Endothelial cell of umbilical vein (primary cell): ENCODE measurements around the gene MSL3B.
A peak's percentile ranks its signal among the peaks of the same experiment; 100 is the strongest.

Experiments used
- BruUV-seq: library from RNA; stranded (reverse); fragments of 400-500 nt; replicated peaks from 2 replicates; lab custom pipeline; 2021; lab: Mats Ljungman, UMichigan
- CTCF ChIA-PET: fragments of 300-600, 350-600 bp; sonication (Branson Sonifier 250); formaldehyde crosslinking; loops from one replicate; lab custom pipeline; 2021; ENCODE audit warnings: antibody characterized with exemption, inconsistent platforms; lab: Charles Lee
- POLR2A ChIA-PET: fragments of 300-600, 350-600 bp; sonication (Branson Sonifier 250); formaldehyde crosslinking; loops from one replicate; lab custom pipeline; 2021; ENCODE audit warnings: antibody characterized with exemption, inconsistent platforms; lab: Charles Lee
- DNase-seq: peaks from one replicate; pipeline ENCODE4 v3.0.0-alpha.2; 2011; ENCODE audit warnings: low read depth, low spot score
- FAIRE-seq: peaks from 2 replicates; lab custom pipeline; 2011; peaks lifted over from hg19 to GRCh38; lab: Jason Lieb, UNC
- H2AFZ ChIP-seq: 2 replicates; pipeline ENCODE4 v1.6.0; 2012; ENCODE audit warnings: low read depth, low read length, control low read depth, inconsistent platforms
- H3K27ac ChIP-seq: 2 replicates; pipeline ENCODE4 v1.5.1; 2011; ENCODE audit warnings: low read depth, mild to moderate bottlenecking, control low read depth, low read length, moderate library complexity; ENCODE audit not compliant: insufficient read depth
- H3K27me3 ChIP-seq, 2 experiments: 2 replicates each; pipeline versions ENCODE4 v1.6.0 to v1.6.1; 2011; ENCODE audit warnings: low read length in 2 of 2, mixed read lengths in 1 of 2; ENCODE audit not compliant: control insufficient read depth in 2 of 2, insufficient read depth in 2 of 2
- H3K36me3 ChIP-seq, 2 experiments: 2 replicates in 1 of 2; 3 replicates in 1 of 2; pipeline ENCODE4 v1.5.1; 2011; ENCODE audit warnings: low read length in 2 of 2, mild to moderate bottlenecking in 1 of 2, moderate library complexity in 1 of 2; ENCODE audit not compliant: control insufficient read depth in 2 of 2, insufficient read depth in 2 of 2; ENCODE audit errors: extremely low read depth in 1 of 2
- H3K4me1 ChIP-seq: 3 replicates; pipeline ENCODE4 v1.5.1; 2011; ENCODE audit warnings: mild to moderate bottlenecking, low read length; ENCODE audit not compliant: control insufficient read depth, insufficient read depth; ENCODE audit errors: extremely low read depth
- H3K4me2 ChIP-seq: 2 replicates; pipeline ENCODE4 v1.6.1; 2011; ENCODE audit warnings: low read length, control low read depth, mixed read lengths; ENCODE audit not compliant: insufficient read depth
- H3K4me3 ChIP-seq, 3 experiments: fragments of 200-600 bp in 1 of 3; sonication (generic), shearing (Covaris generic) in 1 of 3; replicated peaks in 1 of 3; 2 replicates each; pipeline ENCODE4 v1.5.1; 2011 to 2016; ENCODE audit warnings: control low read depth in 3 of 3, low read length in 3 of 3, mild to moderate bottlenecking in 2 of 3, inconsistent platforms in 1 of 3, low read depth in 1 of 3, moderate library complexity in 1 of 3; ENCODE audit not compliant: insufficient read depth in 1 of 3
- H3K79me2 ChIP-seq: 2 replicates; pipeline ENCODE4 v1.6.0; 2012; ENCODE audit warnings: low read length, inconsistent platforms; ENCODE audit not compliant: control insufficient read depth, insufficient read depth
- H3K9ac ChIP-seq: replicated peaks from 2 replicates; pipeline ENCODE3; 2011; ENCODE audit warnings: low read length, control low read depth; ENCODE audit not compliant: insufficient read depth; ENCODE audit errors: extremely low read depth
- H3K9me1 ChIP-seq: replicated peaks from 3 replicates; pipeline ENCODE4 v1.6.0; 2011; ENCODE audit warnings: mild to moderate bottlenecking, low read length; ENCODE audit not compliant: control insufficient read depth, insufficient read depth; ENCODE audit errors: extremely low read depth
- H3K9me3 ChIP-seq: replicated peaks from 2 replicates; pipeline ENCODE4 v1.5.1; 2012; ENCODE audit warnings: low read length, inconsistent platforms; ENCODE audit not compliant: control insufficient read depth, insufficient read depth
- H4K20me1 ChIP-seq: replicated peaks from 2 replicates; pipeline ENCODE3; 2011; ENCODE audit warnings: mild to moderate bottlenecking, low read length; ENCODE audit not compliant: control insufficient read depth, insufficient read depth; ENCODE audit errors: extremely low read depth
- EZH2 ChIP-seq: IDR thresholded peaks from 2 replicates; pipeline ENCODE4 v1.6.1; 2012; ENCODE audit warnings: borderline replicate concordance, low read depth, mild to moderate bottlenecking, moderate library complexity, low read length, inconsistent platforms; ENCODE audit not compliant: severe bottlenecking
- FOS ChIP-seq: IDR thresholded peaks from 2 replicates; pipeline ENCODE4 v1.6.1; 2011; ENCODE audit warnings: mild to moderate bottlenecking, low read length, moderate library complexity, borderline replicate concordance; ENCODE audit not compliant: insufficient read depth
- GATA2 ChIP-seq: IDR thresholded peaks from 2 replicates; pipeline ENCODE4 v1.7.0; 2011; ENCODE audit warnings: low read depth, mild to moderate bottlenecking, moderate library complexity, mixed read lengths, low read length; ENCODE audit not compliant: insufficient read length, insufficient read depth
- JUN ChIP-seq: IDR thresholded peaks from 2 replicates; pipeline ENCODE4 v1.6.1; 2011; ENCODE audit warnings: borderline replicate concordance, low read depth; ENCODE audit not compliant: insufficient read length, insufficient read depth
- MYC ChIP-seq: IDR thresholded peaks from one replicate; pipeline ENCODE4 v1.6.1; 2011; ENCODE audit warnings: mild to moderate bottlenecking, low read depth, low read length
- POLR2A ChIP-seq: IDR thresholded peaks from 2 replicates; pipeline ENCODE4 v1.6.1; 2012; ENCODE audit warnings: low read depth, mild to moderate bottlenecking, control low read depth, low read length
- POLR2AphosphoS5 ChIP-seq: IDR thresholded peaks from 2 replicates; pipeline ENCODE4 v1.6.1; 2012; ENCODE audit warnings: low read depth, mild to moderate bottlenecking, control low read depth, low read length, moderate library complexity; ENCODE audit not compliant: insufficient read depth
- dilution Hi-C: fragments of 300-500 bp; cut with MboI; formaldehyde crosslinking; loops from one replicate; pipeline ENCODE4 v1.15.0; 2019; ENCODE audit warnings: low sequenced_read_pairs; ENCODE audit not compliant: extremely low pct_ligation_motif_present
- intact Hi-C: fragments of 100-400 bp; cut with micrococcal nuclease; formaldehyde crosslinking; loops from one replicate; pipeline ENCODE4 v1.10.0; 2022
- TF ChIP-seq, protein P1 (sequence below): IDR thresholded peaks from 2 replicates; pipeline ENCODE4 v1.6.1; 2011; ENCODE audit not compliant: insufficient read depth, insufficient read length
- TF ChIP-seq, protein P2 (sequence below), 2 donors: IDR thresholded peaks; 1 replicate in 1 of 2; 2 replicates in 1 of 2; pipeline ENCODE4 v1.5.1; 2011; ENCODE audit warnings: low read length in 2 of 2, mild to moderate bottlenecking in 2 of 2, moderate library complexity in 2 of 2, control low read depth in 1 of 2, inconsistent platforms in 1 of 2, low read depth in 1 of 2; ENCODE audit not compliant: insufficient read depth in 1 of 2; ENCODE audit errors: extremely low read depth in 1 of 2

Gene MSL3B

DNA sequence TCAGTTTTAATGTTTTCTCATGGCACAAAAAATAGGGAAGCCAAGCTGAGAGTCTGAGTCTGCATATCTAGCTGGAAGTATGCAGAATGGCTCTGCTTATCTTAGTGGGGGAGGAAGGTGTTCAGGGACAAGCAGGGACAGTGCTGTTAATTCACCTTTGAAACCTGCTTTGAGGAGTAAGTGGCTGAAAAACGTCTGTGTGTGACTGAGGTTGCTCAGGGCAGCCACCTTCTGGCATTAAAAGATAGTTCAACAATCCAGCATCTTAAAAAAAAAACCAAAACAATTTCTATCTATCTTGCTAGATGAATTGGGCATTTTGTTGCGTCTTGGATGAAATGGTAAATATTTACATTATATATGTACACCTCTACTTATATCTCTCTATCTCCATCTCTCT is 46.9 kb upstream of the MSL3B start:
- CTCF ChIA-PET: interaction anchor here (0.9 kb wide), 1 partner anchor 466 kb away, joined by 4 read pairs; no protein-coding TSS in a partner anchor
- Histone ChIP-seq H3K27me3 (peaks cover 0 to 4% of the 10 kb centered on the region in 2 experiments), H4K20me1 (no peaks in the 10 kb centered on the region), H3K27ac (no peak overlapping the region), H3K36me3 (no peaks in the 10 kb centered on the region), H3K4me2 (no peak overlapping the region), H2AFZ (no peak overlapping the region), H3K4me3 (no peak overlapping the region), H3K9me3 (no peaks in the 10 kb centered on the region), H3K9me1 (no peaks in the 10 kb centered on the region), H3K4me1 (no peaks in the 10 kb centered on the region), H3K79me2 (no peaks in the 10 kb centered on the region), H3K9ac (no peak overlapping the region)
- no TSS peak for BruUV-seq
- TF ChIP-seq, protein P1, sequence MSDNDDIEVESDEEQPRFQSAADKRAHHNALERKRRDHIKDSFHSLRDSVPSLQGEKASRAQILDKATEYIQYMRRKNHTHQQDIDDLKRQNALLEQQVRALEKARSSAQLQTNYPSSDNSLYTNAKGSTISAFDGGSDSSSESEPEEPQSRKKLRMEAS: no peak
- TF ChIP-seq, protein P2, sequence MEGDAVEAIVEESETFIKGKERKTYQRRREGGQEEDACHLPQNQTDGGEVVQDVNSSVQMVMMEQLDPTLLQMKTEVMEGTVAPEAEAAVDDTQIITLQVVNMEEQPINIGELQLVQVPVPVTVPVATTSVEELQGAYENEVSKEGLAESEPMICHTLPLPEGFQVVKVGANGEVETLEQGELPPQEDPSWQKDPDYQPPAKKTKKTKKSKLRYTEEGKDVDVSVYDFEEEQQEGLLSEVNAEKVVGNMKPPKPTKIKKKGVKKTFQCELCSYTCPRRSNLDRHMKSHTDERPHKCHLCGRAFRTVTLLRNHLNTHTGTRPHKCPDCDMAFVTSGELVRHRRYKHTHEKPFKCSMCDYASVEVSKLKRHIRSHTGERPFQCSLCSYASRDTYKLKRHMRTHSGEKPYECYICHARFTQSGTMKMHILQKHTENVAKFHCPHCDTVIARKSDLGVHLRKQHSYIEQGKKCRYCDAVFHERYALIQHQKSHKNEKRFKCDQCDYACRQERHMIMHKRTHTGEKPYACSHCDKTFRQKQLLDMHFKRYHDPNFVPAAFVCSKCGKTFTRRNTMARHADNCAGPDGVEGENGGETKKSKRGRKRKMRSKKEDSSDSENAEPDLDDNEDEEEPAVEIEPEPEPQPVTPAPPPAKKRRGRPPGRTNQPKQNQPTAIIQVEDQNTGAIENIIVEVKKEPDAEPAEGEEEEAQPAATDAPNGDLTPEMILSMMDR (IDR thresholded peaks at IDR 0.05; ENCODE audit: extremely low read depth in 1 of 2, insufficient read depth in 1 of 2, low read depth in 1 of 2, low read length in 2 of 2): peak in 1 of 2 donors; percentile 7
- POLR2A ChIA-PET: no interaction called here
- DNase-seq (no peak), FAIRE-seq (no peak)
- dilution Hi-C loops (no loop called here), intact Hi-C loops (no loop called here)

DNA sequence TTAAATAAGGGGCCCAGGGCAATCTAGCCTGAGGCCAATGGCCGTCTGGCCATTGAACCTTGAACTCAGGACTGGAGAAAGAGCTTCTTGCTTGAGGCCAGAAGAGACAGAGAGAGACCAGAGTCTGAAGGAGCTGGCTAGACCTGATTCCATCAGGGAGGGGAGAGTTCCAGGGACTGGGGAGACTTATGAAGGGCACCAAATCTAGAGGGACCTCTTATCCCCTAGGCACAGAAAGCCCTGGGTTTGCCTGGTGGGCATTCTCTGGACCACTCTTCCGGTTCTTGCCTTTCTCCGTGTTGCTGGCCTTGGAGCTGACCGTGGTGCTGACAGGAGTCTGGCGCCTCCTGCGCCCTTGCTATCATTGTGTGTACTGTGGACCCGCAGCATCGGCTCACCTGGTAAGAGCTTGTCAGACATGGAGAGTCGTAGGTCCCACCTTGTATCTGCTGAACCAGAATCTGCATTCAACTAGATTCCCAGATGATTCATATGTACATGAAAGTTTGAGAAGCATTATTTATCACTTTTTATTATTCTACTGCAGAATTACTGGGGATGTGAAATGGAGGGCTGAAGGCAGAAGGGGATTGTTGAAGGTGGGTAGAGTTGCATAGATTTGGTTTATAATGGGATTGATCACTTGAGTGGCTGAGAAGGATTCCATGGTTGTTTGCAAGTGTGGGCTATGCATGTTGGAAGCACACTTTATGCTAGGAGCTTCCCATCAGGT is 44.7 kb upstream of the MSL3B start:
- CTCF ChIA-PET: interaction anchor here (1.1 to 1.2 kb wide), 2 partner anchors 9 to 16 kb away, joined by 3 to 6 read pairs; no protein-coding TSS in a partner anchor
- Histone ChIP-seq H3K9ac (no peak overlapping the region), H2AFZ (no peak overlapping the region), H3K27ac (no peak overlapping the region), H3K4me1 (no peaks in the 10 kb centered on the region), H4K20me1 (no peaks in the 10 kb centered on the region), H3K36me3 (no peaks in the 10 kb centered on the region), H3K9me1 (no peaks in the 10 kb centered on the region), H3K4me3 (no peak overlapping the region), H3K79me2 (no peaks in the 10 kb centered on the region), H3K9me3 (no peaks in the 10 kb centered on the region), H3K27me3 (peaks cover 0 to 4% of the 10 kb centered on the region in 2 experiments), H3K4me2 (no peak overlapping the region)
- POLR2A ChIA-PET: no interaction called here
- intact Hi-C loops (no loop called here), dilution Hi-C loops (no loop called here)
- FAIRE-seq (peak; percentile 66), DNase-seq (peak; percentile 39)
- TF ChIP-seq EZH2 (no peak), FOS (no peak), GATA2 (no peak), POLR2A (no peak), MYC (no peak), JUN (no peak), POLR2AphosphoS5 (no peak)
- TF ChIP-seq, protein P1: no peak
- TF ChIP-seq, protein P2 (IDR thresholded peaks at IDR 0.05; ENCODE audit: extremely low read depth in 1 of 2, insufficient read depth in 1 of 2, low read depth in 1 of 2, low read length in 2 of 2): no peak
- BruUV-seq: no TSS peak
